C4-2B (cell line): ENCODE results near the gene DNAJB8.

Source experiments
- H3K27ac ChIP-seq: fragments of 450-650 bp; 2 replicates; pipeline ENCODE4 v1.5.1; 2017
- CTCF ChIP-seq: fragments of 450-650 bp; conservative IDR thresholded peaks from 2 replicates; pipeline ENCODE4 v1.5.1; 2017; ENCODE audit warnings: mild to moderate bottlenecking
- ZFX ChIP-seq: fragments of 450-650 bp; IDR thresholded peaks from 2 replicates; pipeline ENCODE4 v1.6.1; 2017

The DNAJB8 gene

GRCh38 chr3:128503751-128504532, 37.3 kb upstream of the DNAJB8 start:
- H3K27ac ChIP-seq: no peak overlapping the region
- no peak for TF ChIP-seq ZFX

GRCh38 chr3:128503164-128503651, 36.5 kb upstream of the DNAJB8 start:
- H3K27ac ChIP-seq: no peak overlapping the region
- no peak for TF ChIP-seq ZFX
- peak; percentile 51 for TF ChIP-seq CTCF

- TF ChIP-seq ZFX: no peak
- TF ChIP-seq CTCF: no peak
- H3K27ac ChIP-seq: no peak overlapping the region
These were observed 36.0 kb upstream of the DNAJB8 start for GRCh38 chr3:128502712-128503111.

- no peak for TF ChIP-seq ZFX
- TF ChIP-seq CTCF: no peak
- H3K27ac ChIP-seq: no peak overlapping the region
These were observed 34.7 kb upstream of the DNAJB8 start for GRCh38 chr3:128501431-128501830.

- TF ChIP-seq ZFX: no peak
- TF ChIP-seq CTCF: no peak
- no peak overlapping the region for H3K27ac ChIP-seq
These were observed 33.9 kb upstream of the DNAJB8 start for GRCh38 chr3:128500556-128500955.

- TF ChIP-seq ZFX: no peak
- TF ChIP-seq CTCF: no peak
- H3K27ac ChIP-seq: no peak overlapping the region
These were observed 33.1 kb upstream of the DNAJB8 start for GRCh38 chr3:128499724-128500275.

GRCh38 chr3:128498901-128499530, 32.3 kb upstream of the DNAJB8 start:
- no peak overlapping the region for H3K27ac ChIP-seq

More at GRCh38 chr3:128498901-128499530, 32.3 kb upstream of the DNAJB8 start:
- TF ChIP-seq ZFX: no peak
- TF ChIP-seq CTCF: no peak
